Upper lobe of right lung (tissue), 1 donor: ENCODE measurements around the gene TIMM22. TPM values are rescaled to one million over a fixed set of nuclear protein-coding genes. Genes with fewer than 3 reads are reported as not detected.
"Not testable (repeated sequence)": the region's sequence is repeated elsewhere in the genome, so short reads cannot be mapped to it uniquely, and the experiment has no call there.

Source experiments
- ATAC-seq: fragments of 200-7000 bp; cut with Tn5 transposase; one replicate; pipeline ENCODE4 v1.9.1; 2020; ENCODE audit warnings: mild to moderate bottlenecking, moderate library complexity
- DNase-seq: peaks from one replicate; pipeline ENCODE4 v3.0.0-alpha.2; 2020
- H3K27ac ChIP-seq: fragments of 200-600 bp; one replicate; pipeline ENCODE4 v1.8.0; 2022
- H3K27me3 ChIP-seq: fragments of 200-600 bp; one replicate; pipeline ENCODE4 v1.8.0; 2022; ENCODE audit warnings: mild to moderate bottlenecking
- H3K36me3 ChIP-seq: fragments of 200-600 bp; one replicate; pipeline ENCODE4 v1.8.0; 2022
- H3K4me1 ChIP-seq: fragments of 200-600 bp; one replicate; pipeline ENCODE4 v1.8.0; 2022
- H3K4me3 ChIP-seq: fragments of 200-600 bp; one replicate; pipeline ENCODE4 v1.8.0; 2022; ENCODE audit warnings: mild to moderate bottlenecking
- H3K9me3 ChIP-seq: fragments of 200-600 bp; one replicate; pipeline ENCODE4 v1.8.0; 2022
- CTCF ChIP-seq: fragments of 200-600 bp; IDR thresholded peaks from one replicate; pipeline ENCODE4 v1.8.0; 2022; ENCODE audit warnings: antibody characterized with exemption
- intact Hi-C: fragments of 100-400 bp; cut with DNase I; formaldehyde crosslinking; loops from one replicate; pipeline ENCODE4 v1.11.0; 2022
- total RNA-seq: library from RNA; stranded (reverse); fragmentation: NEBNext Ultra II Directional; extraction: Animal tissue kit (Norgen Biotek cat#: 25700); gene quantifications from one replicate; pipeline ENCODE4 v1.2.1, GENCODE V29; 2021
- donor health status: DM: no; HTN: yes; CAD: no; lungs with severe emphysema.

Gene TIMM22
- total RNA-seq, 1 donor from 2014 or later: 10.7 TPM

GRCh38 chr17:968812-969730 is 27.9 kb upstream of the TIMM22 start:
- no peak overlapping the region for H3K4me3 ChIP-seq

DNA sequence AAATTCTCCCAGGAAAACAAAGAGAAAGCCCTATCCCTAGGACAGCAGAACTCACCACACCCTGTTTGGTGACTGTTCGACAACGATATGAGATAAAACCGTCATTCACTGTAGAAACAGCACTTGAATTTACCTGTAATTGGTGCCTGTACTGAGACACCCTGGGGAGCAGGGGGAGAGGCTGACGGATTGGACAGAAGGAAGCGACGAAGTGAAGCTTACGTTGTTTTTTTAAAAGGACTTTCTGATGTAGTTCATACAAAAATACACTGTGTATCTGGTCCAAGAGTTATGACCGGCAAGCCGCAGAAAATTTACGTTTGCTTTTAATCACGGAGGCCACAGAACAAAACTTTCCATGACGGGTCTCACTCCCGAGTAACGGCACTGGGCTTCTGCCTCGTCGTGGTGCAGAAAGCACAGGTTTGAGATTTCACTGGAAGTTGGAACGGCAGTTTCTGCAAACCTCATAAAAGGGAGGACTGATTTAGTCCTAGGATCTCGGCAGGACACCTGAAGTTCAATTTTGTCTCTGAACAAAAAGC is 27.0 kb upstream of the TIMM22 start:
- intact Hi-C loops: no loop called here

More at GRCh38 chr17:968812-969730, 27.9 kb upstream of the TIMM22 start:
- peak; percentile 62 for ATAC-seq
- no peaks in the 10 kb centered on the region for H3K36me3 ChIP-seq
- H3K27ac ChIP-seq: peak overlapping the region; percentile 42
- intact Hi-C loops: no loop called here
- no peaks in the 10 kb centered on the region for H3K27me3 ChIP-seq
- no peaks in the 10 kb centered on the region for H3K9me3 ChIP-seq
- no peak for TF ChIP-seq CTCF
- H3K4me1 ChIP-seq: peaks cover 3% of the 10 kb centered on the region
- no peak for DNase-seq

GRCh38 chr17:970364-970763 is 26.6 kb upstream of the TIMM22 start:
- H3K27ac ChIP-seq: peak overlapping the region; percentile 42
- intact Hi-C loops: no loop called here
- no peak for TF ChIP-seq CTCF
- ATAC-seq (peak; percentile 42), DNase-seq (no peak)
- no peaks in the 10 kb centered on the region for H3K9me3 ChIP-seq
- H3K36me3 ChIP-seq: no peaks in the 10 kb centered on the region
- H3K4me3 ChIP-seq: no peak overlapping the region
- H3K4me1 ChIP-seq: peaks cover 9% of the 10 kb centered on the region
- H3K27me3 ChIP-seq: no peaks in the 10 kb centered on the region

More for the DNA sequence above, 27.0 kb upstream of the TIMM22 start:
- no peaks in the 10 kb centered on the region for H3K27me3 ChIP-seq
- DNase-seq (no peak), ATAC-seq (peak; percentile 25)
- no peaks in the 10 kb centered on the region for H3K9me3 ChIP-seq
- no peak for TF ChIP-seq CTCF
- H3K27ac ChIP-seq: peak overlapping the region; percentile 42
- peak overlapping the region; percentile 13 for H3K4me3 ChIP-seq
- no peaks in the 10 kb centered on the region for H3K36me3 ChIP-seq
- peaks cover 4% of the 10 kb centered on the region for H3K4me1 ChIP-seq

- H3K36me3 ChIP-seq, H3K9me3 ChIP-seq, DNase-seq, H3K4me3 ChIP-seq, intact Hi-C loops, H3K27me3 ChIP-seq, ATAC-seq, H3K27ac ChIP-seq: not testable (repeated sequence)
- H3K4me1 ChIP-seq: peaks cover 11% of the 10 kb centered on the region
Measured at GRCh38 chr17:971861-972260, 25.1 kb upstream of the TIMM22 start.

DNA sequence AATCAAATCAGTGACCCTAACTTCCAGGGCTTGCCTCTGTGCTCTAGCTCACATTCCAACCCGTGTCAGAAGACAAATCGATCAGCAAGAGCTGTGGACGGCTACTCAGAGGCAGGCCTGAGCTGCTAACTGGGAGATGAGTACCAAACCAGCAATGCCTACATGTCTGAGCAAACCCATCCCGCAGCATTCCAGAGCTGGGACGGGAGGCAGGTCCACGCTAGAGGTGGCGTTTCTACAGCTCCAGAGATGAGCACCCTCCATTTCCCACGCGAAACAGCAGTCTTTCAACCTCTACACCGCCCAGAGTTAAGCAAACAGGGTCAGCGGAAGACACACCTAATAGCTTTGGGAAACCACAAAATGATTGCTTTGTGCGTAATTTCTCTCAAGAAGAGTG is 23.9 kb upstream of the TIMM22 start:
- Histone ChIP-seq H3K9me3 (no peaks in the 10 kb centered on the region), H3K4me1 (peaks cover 11% of the 10 kb centered on the region), H3K27ac (no peak overlapping the region), H3K36me3 (no peaks in the 10 kb centered on the region), H3K27me3 (no peaks in the 10 kb centered on the region), H3K4me3 (no peak overlapping the region)
- DNase-seq (no peak), ATAC-seq (peak; percentile 46)
- TF ChIP-seq CTCF: no peak
- intact Hi-C loops: no loop called here

DNA sequence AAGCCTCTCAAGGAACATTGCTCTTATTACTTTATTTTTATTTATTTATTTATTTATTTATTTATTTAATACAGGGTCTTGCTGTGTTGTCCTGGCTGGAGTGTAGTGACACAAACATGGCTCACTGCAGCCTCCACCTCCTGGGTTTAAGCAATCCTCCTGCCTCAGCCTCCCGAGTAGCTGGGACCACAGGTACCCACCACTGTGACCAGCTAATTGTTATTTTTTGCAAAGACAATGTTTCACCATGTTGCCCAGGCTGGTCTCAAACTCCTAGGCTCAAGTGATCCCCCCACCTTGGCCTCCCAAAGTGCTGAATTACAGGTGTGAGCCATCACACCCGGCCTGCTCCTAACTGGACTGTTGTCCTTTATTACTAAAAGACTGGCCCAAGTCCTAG is 22.2 kb upstream of the TIMM22 start:
- intact Hi-C loops: loop anchor here (5.0 kb wide), 1 partner anchor 172 kb away; no protein-coding TSS in a partner anchor
- not testable (repeated sequence) for H3K9me3 ChIP-seq, H3K27me3 ChIP-seq, H3K27ac ChIP-seq, DNase-seq, H3K36me3 ChIP-seq, H3K4me3 ChIP-seq, ATAC-seq, H3K4me1 ChIP-seq
